Pons (tissue), 1 donor: ENCODE measurements around the gene PMM2.
"Not testable (repeated sequence)": the region's sequence is repeated elsewhere in the genome, so short reads cannot be mapped to it uniquely, and the experiment has no call there.

Experiments
- DNase-seq: peaks from one replicate; pipeline ENCODE4 v3.0.0-alpha.2; 2016; ENCODE audit warnings: low spot score

PMM2 gene

DNA sequence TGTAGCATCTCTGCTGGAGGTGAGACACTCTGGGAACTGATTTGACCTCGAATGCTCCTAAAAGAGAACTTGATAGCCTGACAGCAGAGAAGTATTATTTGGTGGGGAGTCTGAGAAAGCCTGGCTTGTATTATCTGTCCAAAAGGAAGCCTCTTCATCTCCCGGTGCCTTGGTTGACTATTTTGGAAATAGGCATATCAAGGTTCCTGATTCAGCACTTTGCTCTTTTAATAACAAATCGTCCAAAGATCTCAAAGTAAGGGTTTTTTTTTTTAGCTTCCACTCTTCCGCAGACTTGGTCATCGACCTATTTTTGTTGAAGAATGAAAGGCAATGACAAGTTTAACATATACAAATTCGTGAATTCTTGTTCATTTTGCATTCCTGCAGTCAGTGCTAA is 15.0 kb upstream of the PMM2 start:
- no peak for DNase-seq

DNA sequence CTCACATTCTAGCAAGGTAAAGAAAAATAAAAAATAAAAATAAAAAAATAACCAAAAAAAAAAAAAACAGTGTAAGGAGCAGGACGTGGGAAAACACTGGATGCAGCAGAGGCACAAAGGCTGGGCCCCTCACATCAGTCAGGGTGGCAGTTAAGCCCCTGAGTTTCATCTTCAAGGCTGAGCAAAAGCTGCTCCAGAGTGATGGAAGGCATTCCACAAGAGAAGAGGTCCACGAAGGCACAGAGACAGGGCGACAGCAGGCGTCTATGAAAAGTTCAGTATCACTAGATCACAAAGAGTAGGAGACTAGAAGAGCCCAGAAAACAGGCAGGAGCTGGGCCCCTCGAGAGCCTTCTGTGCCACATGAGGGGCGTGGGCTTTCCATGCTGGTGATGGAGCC is 12.2 kb upstream of the PMM2 start:
- DNase-seq, result no peak

- not testable (repeated sequence) for DNase-seq
These were observed 11.3 kb upstream of the PMM2 start for GRCh38 chr16:8786316-8786715.

GRCh38 chr16:8788578-8789172 is 9.0 kb upstream of the PMM2 start:
- no peak for DNase-seq

DNA sequence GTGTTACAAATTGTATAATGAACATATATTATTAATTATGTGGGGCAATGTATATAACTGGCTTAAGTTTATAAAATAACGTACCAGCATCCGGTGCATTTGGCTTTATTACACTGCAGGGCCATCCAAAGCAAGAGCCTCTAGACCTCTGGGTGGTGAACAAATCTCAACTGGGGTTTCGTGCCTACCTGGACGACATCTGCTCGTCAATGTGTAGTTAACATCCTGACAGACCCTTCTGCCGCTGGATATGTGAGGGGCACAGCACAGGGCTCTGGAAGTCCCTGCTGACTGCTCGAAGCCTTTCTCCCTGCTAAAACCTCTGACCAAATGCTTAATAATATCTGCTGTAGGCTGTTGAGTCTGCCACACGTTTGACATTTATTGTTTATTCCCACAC is 2.5 kb upstream of the PMM2 start:
- DNase-seq, result no peak

DNA sequence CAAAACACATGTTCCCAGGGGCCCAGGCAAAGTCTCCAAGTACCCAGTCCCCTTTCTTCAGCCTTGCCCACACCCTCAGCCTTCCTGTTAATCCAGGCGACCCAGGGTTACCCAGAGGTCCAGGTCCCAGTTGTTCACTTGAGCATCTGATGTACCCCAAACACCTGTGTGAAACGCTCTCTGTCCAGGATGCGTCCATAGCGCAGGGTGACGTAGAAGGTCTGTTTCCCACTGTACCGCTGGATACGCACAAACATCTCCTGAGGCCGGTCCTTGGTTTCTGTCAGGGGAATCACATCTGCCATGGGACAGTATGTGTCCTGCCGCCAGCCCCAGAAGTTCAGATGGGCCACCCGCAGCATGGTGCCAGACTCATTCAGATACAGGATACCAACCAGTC is 1.8 kb upstream of the PMM2 start:
- DNase-seq, result no peak

- DNase-seq, result no peak
These were observed 923 bp upstream of the PMM2 start for GRCh38 chr16:8796469-8797363.

- DNase-seq, result no peak
These were observed 512 bp downstream of the PMM2 start for GRCh38 chr16:8798174-8798527.

- DNase-seq, result no peak
These were observed 1.0 kb downstream of the PMM2 start for GRCh38 chr16:8798535-8799157.

DNA sequence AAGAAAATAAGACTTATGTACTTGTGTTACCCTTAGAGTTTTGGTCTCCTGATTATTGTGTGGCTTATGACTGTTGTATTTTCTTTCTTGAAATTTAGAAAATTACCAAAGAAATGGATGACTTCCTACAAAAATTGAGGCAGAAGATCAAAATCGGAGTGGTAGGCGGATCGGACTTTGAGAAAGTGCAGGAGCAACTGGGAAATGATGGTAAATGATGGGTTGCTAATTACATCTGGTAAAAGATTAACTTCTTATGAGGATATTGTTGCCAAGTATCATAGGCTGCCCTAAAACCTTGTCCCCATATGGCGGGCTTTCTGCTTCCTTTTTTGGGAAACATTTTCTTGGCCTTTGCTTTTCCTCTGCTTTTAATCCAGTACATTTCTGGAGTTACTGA is 4.1 kb downstream of the PMM2 start:
- no peak for DNase-seq

DNA sequence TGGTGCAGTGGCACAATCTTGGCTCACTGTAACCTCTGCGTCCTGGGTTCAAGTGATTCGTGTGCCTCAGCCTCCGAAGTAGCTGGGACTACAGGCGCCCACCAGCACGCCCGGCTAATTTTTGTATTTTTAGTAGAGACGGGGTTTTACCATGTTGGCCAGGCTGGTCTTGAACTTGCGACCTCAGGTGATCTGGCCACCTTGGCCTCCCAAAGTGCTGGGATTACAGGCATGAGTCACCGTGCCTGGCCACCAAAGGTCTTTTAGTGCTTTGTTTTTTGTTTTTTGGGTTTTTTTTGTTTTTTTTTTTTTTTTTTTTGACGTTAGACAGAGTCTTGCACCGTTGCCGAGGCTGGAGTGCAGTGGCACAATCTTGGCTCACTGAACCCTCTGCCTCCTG is 6.1 kb downstream of the PMM2 start:
- DNase-seq, result not testable (repeated sequence)

- no peak for DNase-seq
These were observed 6.7 kb downstream of the PMM2 start for GRCh38 chr16:8804313-8804712.

GRCh38 chr16:8806272-8806983 is 8.8 kb downstream of the PMM2 start:
- no peak for DNase-seq

DNA sequence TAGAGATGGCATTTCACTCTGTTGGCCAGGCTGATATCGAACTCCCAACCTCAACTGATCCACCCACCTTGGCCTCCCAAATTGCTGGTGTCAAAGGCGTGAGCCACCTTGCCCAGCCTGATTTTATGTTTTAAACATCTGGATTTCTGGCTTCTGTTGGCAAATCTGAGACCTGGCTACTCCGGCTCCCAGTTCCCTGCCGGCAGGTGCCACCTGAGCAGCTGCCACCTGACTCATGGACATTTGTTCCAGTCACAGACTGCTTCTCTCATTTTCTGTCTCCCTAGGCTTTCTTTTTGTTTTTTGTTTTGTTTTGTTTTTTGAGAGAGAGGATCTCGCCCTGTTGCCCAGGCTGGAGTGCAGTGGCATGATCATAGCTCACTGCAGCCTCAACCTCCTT is 9.6 kb downstream of the PMM2 start:
- DNase-seq, result no peak

- DNase-seq, result no peak
These were observed 10.4 kb downstream of the PMM2 start for GRCh38 chr16:8808009-8808408.

GRCh38 chr16:8808613-8809353 is 11.1 kb downstream of the PMM2 start:
- DNase-seq, result no peak

- no peak for DNase-seq
These were observed 14.7 kb downstream of the PMM2 start for GRCh38 chr16:8812162-8812843.

- DNase-seq, result no peak
These were observed 16.6 kb downstream of the PMM2 start for GRCh38 chr16:8814095-8814806.

GRCh38 chr16:8816967-8817655 is 19.5 kb downstream of the PMM2 start:
- no peak for DNase-seq
